ENCODE data around the gene AP3S1. TPM values are rescaled to one million over a fixed set of nuclear protein-coding genes. Genes with fewer than 3 reads are reported as not detected.
A peak's percentile ranks its signal among the peaks of the same experiment; 100 is the strongest.

Gene AP3S1
- total and polyA plus RNA-seq, 2 of the 13 experiments (the other 11 are each of a cell fraction or from before 2014, with no cell fraction given): 50.5 to 85.9 TPM

DNA sequence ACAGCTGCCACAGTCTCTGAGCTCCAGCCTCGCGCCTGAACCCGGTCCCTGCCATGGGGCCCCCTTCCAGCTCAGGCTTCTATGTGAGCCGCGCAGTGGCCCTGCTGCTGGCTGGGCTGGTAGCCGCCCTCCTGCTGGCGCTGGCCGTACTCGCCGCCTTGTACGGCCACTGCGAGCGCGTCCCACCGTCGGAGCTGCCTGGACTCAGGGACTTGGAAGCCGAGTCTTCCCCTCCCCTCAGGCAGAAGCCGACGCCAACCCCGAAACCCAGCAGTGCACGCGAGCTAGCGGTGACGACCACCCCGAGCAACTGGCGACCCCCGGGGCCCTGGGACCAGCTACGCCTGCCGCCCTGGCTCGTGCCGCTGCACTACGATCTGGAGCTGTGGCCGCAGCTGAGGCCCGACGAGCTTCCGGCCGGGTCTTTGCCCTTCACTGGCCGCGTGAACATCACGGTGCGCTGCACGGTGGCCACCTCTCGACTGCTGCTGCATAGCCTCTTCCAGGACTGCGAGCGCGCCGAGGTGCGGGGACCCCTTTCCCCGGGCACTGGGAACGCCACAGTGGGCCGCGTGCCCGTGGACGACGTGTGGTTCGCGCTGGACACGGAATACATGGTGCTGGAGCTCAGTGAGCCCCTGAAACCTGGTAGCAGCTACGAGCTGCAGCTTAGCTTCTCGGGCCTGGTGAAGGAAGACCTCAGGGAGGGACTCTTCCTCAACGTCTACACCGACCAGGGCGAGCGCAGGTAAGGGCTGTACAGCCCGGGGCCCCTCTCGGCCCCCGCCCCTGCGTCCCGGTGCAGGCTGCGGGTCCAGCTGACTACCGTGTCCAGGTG lies 121.0 kb downstream of the AP3S1 start:
- peak overlapping the region; percentile 59 for H3K4me2 ChIP-seq (ENCODE audit: low read depth, low read length)
- H3K79me2 ChIP-seq (ENCODE audit: insufficient read depth, low read length): no peaks in the 10 kb centered on the region
- DNase-seq (ENCODE audit: low spot score) (no peak), FAIRE-seq (no peak), ATAC-seq (peak; percentile 97)
- H3K4me3 ChIP-seq (replicated peaks in 1 of 3; ENCODE audit: insufficient read depth in 1 of 3, low read depth in 2 of 3, low read length in 3 of 3): peak overlapping the region in 2 of 3 experiments; percentile 16 to 55; a peak in 3 of 6 replicates
- CTCF ChIA-PET (ENCODE audit: low intra/inter-chr PET ratio, low total read pairs): no interaction called here
- 18% methylated on average over 34 of the region's 71 CpGs for WGBS (ENCODE audit: low lambda C conversion rate)
- no peak overlapping the region for H2AFZ ChIP-seq (ENCODE audit: low read length)
- POLR2A ChIA-PET: interaction anchor here (0.6 kb wide), 1 partner anchor 1497 kb away, joined by 3 read pairs; no protein-coding TSS in a partner anchor
- no TSS peak for BruUV-seq (replicated peaks)
- intact Hi-C loops (cut with micrococcal nuclease; ENCODE audit: unreplicated experiment) (no loop called here), in situ Hi-C loops (cut with HindIII; ENCODE audit: extremely low pct_ligation_motif_present, low pct_unique_long_range_greater_than_20kb) (no loop called here)
- peaks cover 5 to 44% of the 10 kb centered on the region in 2 experiments for H3K27me3 ChIP-seq (ENCODE audit: control insufficient read depth in 1 of 2, insufficient read depth in 2 of 2, low read length in 2 of 2)
- H3K36me3 ChIP-seq (replicated peaks in 1 of 2; ENCODE audit: control insufficient read depth in 1 of 2, insufficient read depth in 2 of 2, low read length in 2 of 2): no peaks in the 10 kb centered on the region
- H3K9ac ChIP-seq (ENCODE audit: insufficient read depth, low read depth, low read length): no peak overlapping the region
- no peaks in the 10 kb centered on the region for H4K20me1 ChIP-seq (ENCODE audit: insufficient read depth, low read length)
- no peaks in the 10 kb centered on the region for H3K9me3 ChIP-seq (ENCODE audit: low read length)
- no peak overlapping the region for H3K27ac ChIP-seq (ENCODE audit: extremely low read length, insufficient read depth, low read length)
- peaks cover 9% of the 10 kb centered on the region; the same call in 1 of the 2 replicates for H3K4me1 ChIP-seq (ENCODE audit: insufficient read depth, low read length)
- TF ChIP-seq TGIF2 (CRISPR knock-in tag; IDR thresholded peaks at IDR 0.05) (no peak), ZSCAN12 (CRISPR knock-in tag; IDR thresholded peaks at IDR 0.05) (no peak), SRF (IDR thresholded peaks at IDR 0.05; ENCODE audit: low read depth, low read length) (no peak), ZBTB42 (CRISPR knock-in tag; IDR thresholded peaks at IDR 0.05) (no peak), ZNF33A (CRISPR knock-in tag; IDR thresholded peaks at IDR 0.05; ENCODE audit: borderline replicate concordance) (no peak)
- TF ChIP-seq, protein P1, sequence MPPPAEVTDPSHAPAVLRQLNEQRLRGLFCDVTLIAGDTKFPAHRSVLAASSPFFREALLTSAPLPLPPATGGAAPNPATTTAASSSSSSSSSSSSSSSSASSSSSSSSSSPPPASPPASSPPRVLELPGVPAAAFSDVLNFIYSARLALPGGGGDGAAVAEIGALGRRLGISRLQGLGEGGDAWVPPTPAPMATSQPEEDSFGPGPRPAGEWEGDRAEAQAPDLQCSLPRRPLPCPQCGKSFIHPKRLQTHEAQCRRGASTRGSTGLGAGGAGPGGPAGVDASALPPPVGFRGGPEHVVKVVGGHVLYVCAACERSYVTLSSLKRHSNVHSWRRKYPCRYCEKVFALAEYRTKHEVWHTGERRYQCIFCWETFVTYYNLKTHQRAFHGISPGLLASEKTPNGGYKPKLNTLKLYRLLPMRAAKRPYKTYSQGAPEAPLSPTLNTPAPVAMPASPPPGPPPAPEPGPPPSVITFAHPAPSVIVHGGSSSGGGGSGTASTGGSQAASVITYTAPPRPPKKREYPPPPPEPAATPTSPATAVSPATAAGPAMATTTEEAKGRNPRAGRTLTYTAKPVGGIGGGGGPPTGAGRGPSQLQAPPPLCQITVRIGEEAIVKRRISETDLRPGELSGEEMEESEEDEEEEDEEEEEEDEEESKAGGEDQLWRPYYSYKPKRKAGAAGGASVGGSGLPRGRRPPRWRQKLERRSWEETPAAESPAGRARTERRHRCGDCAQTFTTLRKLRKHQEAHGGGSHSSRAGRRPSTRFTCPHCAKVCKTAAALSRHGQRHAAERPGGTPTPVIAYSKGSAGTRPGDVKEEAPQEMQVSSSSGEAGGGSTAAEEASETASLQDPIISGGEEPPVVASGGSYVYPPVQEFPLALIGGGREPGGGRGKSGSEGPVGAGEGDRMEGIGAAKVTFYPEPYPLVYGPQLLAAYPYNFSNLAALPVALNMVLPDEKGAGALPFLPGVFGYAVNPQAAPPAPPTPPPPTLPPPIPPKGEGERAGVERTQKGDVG (CRISPR knock-in tag; IDR thresholded peaks at IDR 0.05; ENCODE audit: borderline replicate concordance): no peak; the same call in 1 of the 2 replicates
- TF ChIP-seq, protein P2, sequence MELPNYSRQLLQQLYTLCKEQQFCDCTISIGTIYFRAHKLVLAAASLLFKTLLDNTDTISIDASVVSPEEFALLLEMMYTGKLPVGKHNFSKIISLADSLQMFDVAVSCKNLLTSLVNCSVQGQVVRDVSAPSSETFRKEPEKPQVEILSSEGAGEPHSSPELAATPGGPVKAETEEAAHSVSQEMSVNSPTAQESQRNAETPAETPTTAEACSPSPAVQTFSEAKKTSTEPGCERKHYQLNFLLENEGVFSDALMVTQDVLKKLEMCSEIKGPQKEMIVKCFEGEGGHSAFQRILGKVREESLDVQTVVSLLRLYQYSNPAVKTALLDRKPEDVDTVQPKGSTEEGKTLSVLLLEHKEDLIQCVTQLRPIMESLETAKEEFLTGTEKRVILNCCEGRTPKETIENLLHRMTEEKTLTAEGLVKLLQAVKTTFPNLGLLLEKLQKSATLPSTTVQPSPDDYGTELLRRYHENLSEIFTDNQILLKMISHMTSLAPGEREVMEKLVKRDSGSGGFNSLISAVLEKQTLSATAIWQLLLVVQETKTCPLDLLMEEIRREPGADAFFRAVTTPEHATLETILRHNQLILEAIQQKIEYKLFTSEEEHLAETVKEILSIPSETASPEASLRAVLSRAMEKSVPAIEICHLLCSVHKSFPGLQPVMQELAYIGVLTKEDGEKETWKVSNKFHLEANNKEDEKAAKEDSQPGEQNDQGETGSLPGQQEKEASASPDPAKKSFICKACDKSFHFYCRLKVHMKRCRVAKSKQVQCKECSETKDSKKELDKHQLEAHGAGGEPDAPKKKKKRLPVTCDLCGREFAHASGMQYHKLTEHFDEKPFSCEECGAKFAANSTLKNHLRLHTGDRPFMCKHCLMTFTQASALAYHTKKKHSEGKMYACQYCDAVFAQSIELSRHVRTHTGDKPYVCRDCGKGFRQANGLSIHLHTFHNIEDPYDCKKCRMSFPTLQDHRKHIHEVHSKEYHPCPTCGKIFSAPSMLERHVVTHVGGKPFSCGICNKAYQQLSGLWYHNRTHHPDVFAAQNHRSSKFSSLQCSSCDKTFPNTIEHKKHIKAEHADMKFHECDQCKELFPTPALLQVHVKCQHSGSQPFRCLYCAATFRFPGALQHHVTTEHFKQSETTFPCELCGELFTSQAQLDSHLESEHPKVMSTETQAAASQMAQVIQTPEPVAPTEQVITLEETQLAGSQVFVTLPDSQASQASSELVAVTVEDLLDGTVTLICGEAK (IDR thresholded peaks at IDR 0.05): no peak
- TF ChIP-seq, protein P2 (CRISPR knock-in tag; IDR thresholded peaks at IDR 0.05): peak; percentile 36; the same call in 1 of the 2 replicates

Data from HepG2 (cell line).